OCI-LY3 (cell line): ENCODE measurements around the gene EYS.

Experiments
- EZH2phosphoT487 ChIP-seq: fragments of 200-600 bp; shearing (Covaris generic); IDR thresholded peaks from 2 replicates; pipeline ENCODE4 v1.6.1; 2018; ENCODE audit warnings: antibody characterized with exemption, mixed run types, low read depth
- TF ChIP-seq, protein P1 (sequence below): fragments of 200-600, 300-600 bp; sonication (generic); IDR thresholded peaks from 2 replicates; pipeline ENCODE4 v1.5.1; 2014; ENCODE audit warnings: antibody characterized with exemption, low read length, low read depth

DNA sequence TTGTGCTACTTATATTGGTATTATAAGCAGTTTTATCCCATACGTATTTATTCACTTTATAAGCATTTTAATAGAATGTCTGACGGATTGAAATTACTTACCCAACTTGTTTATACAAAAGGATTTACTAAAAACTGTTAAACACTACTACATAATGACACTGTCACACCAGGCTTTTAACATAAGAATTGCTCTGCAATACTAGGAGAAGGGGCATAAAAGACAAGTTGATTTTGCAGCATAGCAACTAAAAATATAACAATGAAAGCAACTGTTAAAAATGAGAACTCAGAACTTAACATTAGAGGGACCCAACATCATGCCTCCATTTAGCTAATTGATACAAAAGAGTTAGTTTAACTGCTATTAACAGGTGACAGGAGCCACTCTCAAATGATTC, 1076.1 kb downstream of the EYS start:
- TF ChIP-seq, protein P1, sequence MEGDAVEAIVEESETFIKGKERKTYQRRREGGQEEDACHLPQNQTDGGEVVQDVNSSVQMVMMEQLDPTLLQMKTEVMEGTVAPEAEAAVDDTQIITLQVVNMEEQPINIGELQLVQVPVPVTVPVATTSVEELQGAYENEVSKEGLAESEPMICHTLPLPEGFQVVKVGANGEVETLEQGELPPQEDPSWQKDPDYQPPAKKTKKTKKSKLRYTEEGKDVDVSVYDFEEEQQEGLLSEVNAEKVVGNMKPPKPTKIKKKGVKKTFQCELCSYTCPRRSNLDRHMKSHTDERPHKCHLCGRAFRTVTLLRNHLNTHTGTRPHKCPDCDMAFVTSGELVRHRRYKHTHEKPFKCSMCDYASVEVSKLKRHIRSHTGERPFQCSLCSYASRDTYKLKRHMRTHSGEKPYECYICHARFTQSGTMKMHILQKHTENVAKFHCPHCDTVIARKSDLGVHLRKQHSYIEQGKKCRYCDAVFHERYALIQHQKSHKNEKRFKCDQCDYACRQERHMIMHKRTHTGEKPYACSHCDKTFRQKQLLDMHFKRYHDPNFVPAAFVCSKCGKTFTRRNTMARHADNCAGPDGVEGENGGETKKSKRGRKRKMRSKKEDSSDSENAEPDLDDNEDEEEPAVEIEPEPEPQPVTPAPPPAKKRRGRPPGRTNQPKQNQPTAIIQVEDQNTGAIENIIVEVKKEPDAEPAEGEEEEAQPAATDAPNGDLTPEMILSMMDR = no peak
- TF ChIP-seq EZH2phosphoT487 = no peak
